GM18870 (cell line): ENCODE results near the gene KCNJ12.
"Not testable (repeated sequence)": the region's sequence is repeated elsewhere in the genome, so short reads cannot be mapped to it uniquely, and the experiment has no call there.

ENCODE experiments used
- ATAC-seq: cut with Tn5 transposase; IDR thresholded peaks from one replicate; pipeline ENCODE4 v1.9.1; 2021; ENCODE audit warnings: moderate library complexity; ENCODE audit not compliant: unreplicated experiment

The KCNJ12 gene

GRCh38 chr17:21376081-21376758 lies at the start of gene KCNJ12:
KCNJ12 (plus strand) TSS chr17:21376357; CDS start chr17:21415343, 38,986 bp downstream.
- no peak for ATAC-seq

- peak; percentile 72 for ATAC-seq
Measured at GRCh38 chr17:21327921-21328320, 48.2 kb upstream of the KCNJ12 start.

GRCh38 chr17:21328778-21329177 lies 47.4 kb upstream of the KCNJ12 start:
- not testable (repeated sequence) for ATAC-seq

GRCh38 chr17:21330436-21331160 lies 45.6 kb upstream of the KCNJ12 start:
- ATAC-seq: no peak

- ATAC-seq: not testable (repeated sequence)
Measured at GRCh38 chr17:21336541-21337294, 39.4 kb upstream of the KCNJ12 start.

GRCh38 chr17:21337981-21338625 lies 38.1 kb upstream of the KCNJ12 start:
- not testable (repeated sequence) for ATAC-seq

GRCh38 chr17:21339011-21339410 lies 37.1 kb upstream of the KCNJ12 start:
- ATAC-seq: no peak

- not testable (repeated sequence) for ATAC-seq
Measured at GRCh38 chr17:21339571-21339970, 36.6 kb upstream of the KCNJ12 start.

GRCh38 chr17:21340407-21340806 lies 35.8 kb upstream of the KCNJ12 start:
- ATAC-seq: not testable (repeated sequence)

- ATAC-seq: not testable (repeated sequence)
Measured at GRCh38 chr17:21341279-21341678, 34.9 kb upstream of the KCNJ12 start.

- ATAC-seq: not testable (repeated sequence)
Measured at GRCh38 chr17:21341925-21342540, 34.1 kb upstream of the KCNJ12 start.

GRCh38 chr17:21343061-21343949 lies 32.9 kb upstream of the KCNJ12 start:
- not testable (repeated sequence) for ATAC-seq

GRCh38 chr17:21344801-21345200 lies 31.4 kb upstream of the KCNJ12 start:
- ATAC-seq: not testable (repeated sequence)

- ATAC-seq: no peak
Measured at GRCh38 chr17:21345236-21345635, 30.9 kb upstream of the KCNJ12 start.

GRCh38 chr17:21346107-21346506 lies 30.1 kb upstream of the KCNJ12 start:
- not testable (repeated sequence) for ATAC-seq

- ATAC-seq: not testable (repeated sequence)
Measured at GRCh38 chr17:21346651-21347250, 29.4 kb upstream of the KCNJ12 start.

- ATAC-seq: not testable (repeated sequence)
Measured at GRCh38 chr17:21347660-21348059, 28.5 kb upstream of the KCNJ12 start.

GRCh38 chr17:21348081-21348925 lies 27.9 kb upstream of the KCNJ12 start:
- ATAC-seq: peak; percentile 52
